NCI-H345 treated with DMSO at 0.1 percent for 48 hours (cell line): ENCODE measurements around the gene NTPCR.

ENCODE experiments used
- DNase-seq: peaks from one replicate; lab custom pipeline; 2025; ENCODE audit not compliant: unreplicated experiment; lab: John Stamatoyannopoulos, UW

NTPCR gene

GRCh38 chr1:232956081-232956480 lies 5.7 kb downstream of the NTPCR start:
- DNase-seq: no peak

- no peak for DNase-seq
These were observed 7.7 kb downstream of the NTPCR start for GRCh38 chr1:232958067-232958466.

- no peak for DNase-seq
These were observed 12.6 kb downstream of the NTPCR start for GRCh38 chr1:232962761-232963745.

- DNase-seq: no peak
These were observed 14.2 kb downstream of the NTPCR start for GRCh38 chr1:232964601-232965000.

GRCh38 chr1:232965124-232965911 lies 14.9 kb downstream of the NTPCR start:
- DNase-seq: no peak

- no peak for DNase-seq
These were observed 15.5 kb downstream of the NTPCR start for GRCh38 chr1:232965912-232966217.

GRCh38 chr1:232966663-232967062 lies 16.3 kb downstream of the NTPCR start:
- DNase-seq: no peak

GRCh38 chr1:232968391-232968790 lies 18.0 kb downstream of the NTPCR start:
- DNase-seq: no peak

- DNase-seq: no peak
These were observed 18.6 kb downstream of the NTPCR start for GRCh38 chr1:232968965-232969364.

GRCh38 chr1:232969799-232970198 lies 19.4 kb downstream of the NTPCR start:
- no peak for DNase-seq

GRCh38 chr1:232970508-232970907 lies 20.1 kb downstream of the NTPCR start:
- no peak for DNase-seq

- no peak for DNase-seq
These were observed 23.5 kb downstream of the NTPCR start for GRCh38 chr1:232973652-232974611.

GRCh38 chr1:232974971-232975370 lies 24.6 kb downstream of the NTPCR start:
- no peak for DNase-seq

GRCh38 chr1:232978091-232978634 lies 27.8 kb downstream of the NTPCR start:
- no peak for DNase-seq

GRCh38 chr1:232978815-232979214 lies 28.4 kb downstream of the NTPCR start:
- DNase-seq: no peak

GRCh38 chr1:232979558-232979957 lies 29.1 kb downstream of the NTPCR start:
- no peak for DNase-seq

GRCh38 chr1:232980355-232980978 lies 30.1 kb downstream of the NTPCR start:
- no peak for DNase-seq

- no peak for DNase-seq
These were observed 30.7 kb downstream of the NTPCR start for GRCh38 chr1:232980986-232981560.

GRCh38 chr1:232982238-232982944 lies 32.0 kb downstream of the NTPCR start:
- no peak for DNase-seq
